HEK293 (cell line): Measurements from ENCODE around the gene IMMP2L.

Experiments used
- CTCF ChIA-PET: fragments of 350-600 bp; formaldehyde crosslinking; extraction: SDS; loops from one replicate; lab custom pipeline; 2021; ENCODE audit warnings: antibody characterized with exemption; lab: Yijun Ruan, JAX
- POLR2A ChIA-PET: fragments of 300-600 bp; formaldehyde crosslinking; extraction: SDS; loops from one replicate; lab custom pipeline; 2020; ENCODE audit warnings: antibody characterized with exemption, inconsistent platforms; lab: Yijun Ruan, JAX
- H3K27ac ChIP-seq: fragments of 200-500 bp; sonication (Bioruptor generic); 2 replicates; pipeline ENCODE4 v1.5.1; 2014; ENCODE audit warnings: low read depth, low read length, control low read depth, inconsistent platforms; ENCODE audit errors: extremely low read depth
- H3K36me3 ChIP-seq, 2 experiments: fragments of 200-500 bp in 1 of 2; sonication (Bioruptor generic) in 1 of 2; 1 replicate in 1 of 2; 2 replicates in 1 of 2; pipeline ENCODE4 v1.5.1; 2014 to 2017; ENCODE audit warnings: inconsistent platforms in 2 of 2, low read length in 2 of 2; ENCODE audit not compliant: control insufficient read depth in 2 of 2, insufficient read depth in 1 of 2
- H3K4me1 ChIP-seq: fragments of 200-500 bp; sonication (Bioruptor generic); 2 replicates; pipeline ENCODE4 v1.5.1; 2014; ENCODE audit warnings: mild to moderate bottlenecking, low read length, inconsistent platforms; ENCODE audit not compliant: control insufficient read depth, insufficient read depth
- H3K4me3 ChIP-seq: 2 replicates; pipeline ENCODE4 v1.5.1; 2011; ENCODE audit warnings: low read depth, mild to moderate bottlenecking, control low read depth, low read length, moderate library complexity
- H3K9me3 ChIP-seq: fragments of 200-500 bp; sonication (Bioruptor generic); 2 replicates; pipeline ENCODE4 v1.5.1; 2014; ENCODE audit warnings: low read depth, low read length, inconsistent platforms; ENCODE audit not compliant: control insufficient read depth, insufficient read depth
- AEBP2 ChIP-seq: fragments of 450-650 bp; formaldehyde crosslinking; IDR thresholded peaks from 2 replicates; pipeline ENCODE4 v1.5.1; 2016; ENCODE audit warnings: missing biosample characterization, missing genetic modification characterization, borderline replicate concordance
- KLF10 ChIP-seq: fragments of 450-650 bp; IDR thresholded peaks from 2 replicates; pipeline ENCODE4 v1.5.1; 2018; ENCODE audit warnings: missing biosample characterization, mild to moderate bottlenecking, missing genetic modification characterization
- KLF8 ChIP-seq: fragments of 450-650 bp; formaldehyde crosslinking; IDR thresholded peaks from 2 replicates; pipeline ENCODE4 v1.5.1; 2016; ENCODE audit warnings: missing biosample characterization, missing genetic modification characterization
- SCRT2 ChIP-seq: fragments of 450-650 bp; formaldehyde crosslinking; IDR thresholded peaks from 2 replicates; pipeline ENCODE4 v1.5.1; 2016; ENCODE audit warnings: missing biosample characterization, missing genetic modification characterization
- ZNF132 ChIP-seq: fragments of 450-650 bp; formaldehyde crosslinking; IDR thresholded peaks from 2 replicates; pipeline ENCODE4 v1.5.1; 2017; ENCODE audit warnings: missing biosample characterization, missing genetic modification characterization, borderline replicate concordance
- ZNF16 ChIP-seq: fragments of 450-650 bp; formaldehyde crosslinking; IDR thresholded peaks from 2 replicates; pipeline ENCODE4 v1.5.1; 2016; ENCODE audit warnings: low read depth, missing biosample characterization, missing genetic modification characterization
- ZNF184 ChIP-seq: fragments of 450-650 bp; IDR thresholded peaks from 2 replicates; pipeline ENCODE4 v1.5.1; 2018; ENCODE audit warnings: missing biosample characterization, mild to moderate bottlenecking, missing genetic modification characterization
- ZNF311 ChIP-seq: fragments of 450-650 bp; formaldehyde crosslinking; IDR thresholded peaks from 2 replicates; pipeline ENCODE4 v1.5.1; 2017; ENCODE audit warnings: missing biosample characterization, missing genetic modification characterization, borderline replicate concordance
- ZNF416 ChIP-seq: fragments of 450-650 bp; formaldehyde crosslinking; IDR thresholded peaks from 2 replicates; pipeline ENCODE4 v1.5.1; 2016; ENCODE audit warnings: missing biosample characterization, missing genetic modification characterization
- ZNF473 ChIP-seq: fragments of 450-650 bp; formaldehyde crosslinking; IDR thresholded peaks from 2 replicates; pipeline ENCODE4 v1.5.1; 2017; ENCODE audit warnings: missing biosample characterization, missing genetic modification characterization
- ZNF48 ChIP-seq: fragments of 450-650 bp; formaldehyde crosslinking; IDR thresholded peaks from 2 replicates; pipeline ENCODE4 v1.5.1; 2016; ENCODE audit warnings: missing biosample characterization, missing genetic modification characterization
- ZNF558 ChIP-seq: fragments of 450-650 bp; formaldehyde crosslinking; IDR thresholded peaks from 2 replicates; pipeline ENCODE4 v1.5.1; 2016; ENCODE audit warnings: missing biosample characterization, missing genetic modification characterization
- ZNF585B ChIP-seq: fragments of 450-650 bp; formaldehyde crosslinking; IDR thresholded peaks from 2 replicates; pipeline ENCODE4 v1.5.1; 2016; ENCODE audit warnings: missing biosample characterization, missing genetic modification characterization
- ZNF621 ChIP-seq: fragments of 450-650 bp; formaldehyde crosslinking; IDR thresholded peaks from 2 replicates; pipeline ENCODE4 v1.5.1; 2017; ENCODE audit warnings: missing biosample characterization, missing genetic modification characterization
- ZNF626 ChIP-seq: fragments of 450-650 bp; sonication (Bioruptor Pico); formaldehyde crosslinking; IDR thresholded peaks from 2 replicates; pipeline ENCODE4 v1.5.1; 2018; ENCODE audit warnings: missing biosample characterization, missing genetic modification characterization, inconsistent platforms
- ZNF658 ChIP-seq: fragments of 450-650 bp; formaldehyde crosslinking; IDR thresholded peaks from 2 replicates; pipeline ENCODE4; 2016; ENCODE audit warnings: missing biosample characterization, missing genetic modification characterization
- ZNF677 ChIP-seq: fragments of 450-650 bp; IDR thresholded peaks from 2 replicates; pipeline ENCODE4 v1.5.0; 2018; ENCODE audit warnings: missing biosample characterization, mild to moderate bottlenecking, missing genetic modification characterization, moderate library complexity
- ZNF704 ChIP-seq: fragments of 450-650 bp; formaldehyde crosslinking; IDR thresholded peaks from 2 replicates; pipeline ENCODE4 v1.5.1; 2016; ENCODE audit warnings: missing biosample characterization, missing genetic modification characterization
- ZNF830 ChIP-seq: fragments of 450-650 bp; IDR thresholded peaks from 2 replicates; pipeline ENCODE4 v1.5.0; 2018; ENCODE audit warnings: missing biosample characterization, missing genetic modification characterization, low read depth, mild to moderate bottlenecking, moderate library complexity
- ZSCAN30 ChIP-seq: fragments of 450-650 bp; IDR thresholded peaks from 2 replicates; pipeline ENCODE4 v1.5.1; 2018; ENCODE audit warnings: missing biosample characterization, mild to moderate bottlenecking, missing genetic modification characterization, moderate library complexity
- TF ChIP-seq, protein P1 (sequence below): fragments of 450-650 bp; formaldehyde crosslinking; IDR thresholded peaks from 2 replicates; pipeline ENCODE4 v1.5.1; 2017; ENCODE audit warnings: missing biosample characterization, missing genetic modification characterization
- TF ChIP-seq, protein P2 (sequence below): fragments of 450-650 bp; formaldehyde crosslinking; IDR thresholded peaks from 2 replicates; pipeline ENCODE4 v1.5.1; 2017; ENCODE audit warnings: missing biosample characterization, mild to moderate bottlenecking, missing genetic modification characterization, moderate library complexity
- TF ChIP-seq, protein P3 (sequence below): fragments of 450-650 bp; formaldehyde crosslinking; IDR thresholded peaks from 2 replicates; pipeline ENCODE4 v1.5.1; 2016; ENCODE audit warnings: missing biosample characterization, missing genetic modification characterization

IMMP2L gene

GRCh38 chr7:110647266-110647665 lies 915.0 kb downstream of the IMMP2L start:
- Histone ChIP-seq H3K9me3 (no peaks in the 10 kb centered on the region), H3K36me3 (no peaks in the 10 kb centered on the region), H3K4me3 (no peak overlapping the region), H3K4me1 (no peaks in the 10 kb centered on the region), H3K27ac (no peak overlapping the region)
- POLR2A ChIA-PET: no interaction called here
- CTCF ChIA-PET: interaction anchor here (0.7 kb wide), 1 partner anchor 77 kb away, joined by 3 read pairs; no protein-coding TSS in a partner anchor
- no peak for TF ChIP-seq KLF10
- TF ChIP-seq ZNF585B: peak; percentile 41; the same call in 1 of the 2 replicates

- Histone ChIP-seq H3K4me3 (no peak overlapping the region), H3K27ac (no peak overlapping the region), H3K4me1 (no peaks in the 10 kb centered on the region), H3K9me3 (no peaks in the 10 kb centered on the region), H3K36me3 (no peaks in the 10 kb centered on the region)
- POLR2A ChIA-PET: no interaction called here
- CTCF ChIA-PET: interaction anchor here (0.7 kb wide), 1 partner anchor 77 kb away, joined by 3 read pairs; no protein-coding TSS in a partner anchor
- TF ChIP-seq ZSCAN30 (tag by site-specific recombination) (no peak), ZNF830 (no peak), ZNF184 (tag by site-specific recombination) (no peak), KLF8 (tag by site-specific recombination) (no peak), ZNF16 (tag by site-specific recombination) (no peak), ZNF704 (tag by site-specific recombination) (no peak), ZNF558 (tag by site-specific recombination) (no peak), ZNF311 (tag by site-specific recombination) (no peak), ZNF626 (no peak), ZNF48 (tag by site-specific recombination) (no peak)
Observed at GRCh38 chr7:110646804-110647203, 915.5 kb downstream of the IMMP2L start.

GRCh38 chr7:110645616-110646015 lies 916.7 kb downstream of the IMMP2L start:
- ChIA-PET POLR2A (no interaction called here), CTCF (no interaction called here)
- no peaks in the 10 kb centered on the region for H3K36me3 ChIP-seq
- no peaks in the 10 kb centered on the region for H3K9me3 ChIP-seq
- no peaks in the 10 kb centered on the region for H3K4me1 ChIP-seq
- no peak overlapping the region for H3K4me3 ChIP-seq
- no peak overlapping the region for H3K27ac ChIP-seq
- TF ChIP-seq ZNF132 (tag by site-specific recombination) (no peak), ZNF184 (tag by site-specific recombination) (no peak), AEBP2 (tag by site-specific recombination) (no peak), SCRT2 (no peak), ZNF621 (tag by site-specific recombination) (no peak), ZNF473 (no peak), ZNF677 (no peak), ZNF416 (tag by site-specific recombination) (no peak), ZNF658 (no peak)
- TF ChIP-seq, protein P1, sequence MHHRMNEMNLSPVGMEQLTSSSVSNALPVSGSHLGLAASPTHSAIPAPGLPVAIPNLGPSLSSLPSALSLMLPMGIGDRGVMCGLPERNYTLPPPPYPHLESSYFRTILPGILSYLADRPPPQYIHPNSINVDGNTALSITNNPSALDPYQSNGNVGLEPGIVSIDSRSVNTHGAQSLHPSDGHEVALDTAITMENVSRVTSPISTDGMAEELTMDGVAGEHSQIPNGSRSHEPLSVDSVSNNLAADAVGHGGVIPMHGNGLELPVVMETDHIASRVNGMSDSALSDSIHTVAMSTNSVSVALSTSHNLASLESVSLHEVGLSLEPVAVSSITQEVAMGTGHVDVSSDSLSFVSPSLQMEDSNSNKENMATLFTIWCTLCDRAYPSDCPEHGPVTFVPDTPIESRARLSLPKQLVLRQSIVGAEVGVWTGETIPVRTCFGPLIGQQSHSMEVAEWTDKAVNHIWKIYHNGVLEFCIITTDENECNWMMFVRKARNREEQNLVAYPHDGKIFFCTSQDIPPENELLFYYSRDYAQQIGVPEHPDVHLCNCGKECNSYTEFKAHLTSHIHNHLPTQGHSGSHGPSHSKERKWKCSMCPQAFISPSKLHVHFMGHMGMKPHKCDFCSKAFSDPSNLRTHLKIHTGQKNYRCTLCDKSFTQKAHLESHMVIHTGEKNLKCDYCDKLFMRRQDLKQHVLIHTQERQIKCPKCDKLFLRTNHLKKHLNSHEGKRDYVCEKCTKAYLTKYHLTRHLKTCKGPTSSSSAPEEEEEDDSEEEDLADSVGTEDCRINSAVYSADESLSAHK (tag by site-specific recombination): no peak
- TF ChIP-seq, protein P2, sequence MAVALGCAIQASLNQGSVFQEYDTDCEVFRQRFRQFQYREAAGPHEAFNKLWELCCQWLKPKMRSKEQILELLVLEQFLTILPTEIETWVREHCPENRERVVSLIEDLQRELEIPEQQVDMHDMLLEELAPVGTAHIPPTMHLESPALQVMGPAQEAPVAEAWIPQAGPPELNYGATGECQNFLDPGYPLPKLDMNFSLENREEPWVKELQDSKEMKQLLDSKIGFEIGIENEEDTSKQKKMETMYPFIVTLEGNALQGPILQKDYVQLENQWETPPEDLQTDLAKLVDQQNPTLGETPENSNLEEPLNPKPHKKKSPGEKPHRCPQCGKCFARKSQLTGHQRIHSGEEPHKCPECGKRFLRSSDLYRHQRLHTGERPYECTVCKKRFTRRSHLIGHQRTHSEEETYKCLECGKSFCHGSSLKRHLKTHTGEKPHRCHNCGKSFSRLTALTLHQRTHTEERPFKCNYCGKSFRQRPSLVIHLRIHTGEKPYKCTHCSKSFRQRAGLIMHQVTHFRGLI: no peak
- TF ChIP-seq, protein P3, sequence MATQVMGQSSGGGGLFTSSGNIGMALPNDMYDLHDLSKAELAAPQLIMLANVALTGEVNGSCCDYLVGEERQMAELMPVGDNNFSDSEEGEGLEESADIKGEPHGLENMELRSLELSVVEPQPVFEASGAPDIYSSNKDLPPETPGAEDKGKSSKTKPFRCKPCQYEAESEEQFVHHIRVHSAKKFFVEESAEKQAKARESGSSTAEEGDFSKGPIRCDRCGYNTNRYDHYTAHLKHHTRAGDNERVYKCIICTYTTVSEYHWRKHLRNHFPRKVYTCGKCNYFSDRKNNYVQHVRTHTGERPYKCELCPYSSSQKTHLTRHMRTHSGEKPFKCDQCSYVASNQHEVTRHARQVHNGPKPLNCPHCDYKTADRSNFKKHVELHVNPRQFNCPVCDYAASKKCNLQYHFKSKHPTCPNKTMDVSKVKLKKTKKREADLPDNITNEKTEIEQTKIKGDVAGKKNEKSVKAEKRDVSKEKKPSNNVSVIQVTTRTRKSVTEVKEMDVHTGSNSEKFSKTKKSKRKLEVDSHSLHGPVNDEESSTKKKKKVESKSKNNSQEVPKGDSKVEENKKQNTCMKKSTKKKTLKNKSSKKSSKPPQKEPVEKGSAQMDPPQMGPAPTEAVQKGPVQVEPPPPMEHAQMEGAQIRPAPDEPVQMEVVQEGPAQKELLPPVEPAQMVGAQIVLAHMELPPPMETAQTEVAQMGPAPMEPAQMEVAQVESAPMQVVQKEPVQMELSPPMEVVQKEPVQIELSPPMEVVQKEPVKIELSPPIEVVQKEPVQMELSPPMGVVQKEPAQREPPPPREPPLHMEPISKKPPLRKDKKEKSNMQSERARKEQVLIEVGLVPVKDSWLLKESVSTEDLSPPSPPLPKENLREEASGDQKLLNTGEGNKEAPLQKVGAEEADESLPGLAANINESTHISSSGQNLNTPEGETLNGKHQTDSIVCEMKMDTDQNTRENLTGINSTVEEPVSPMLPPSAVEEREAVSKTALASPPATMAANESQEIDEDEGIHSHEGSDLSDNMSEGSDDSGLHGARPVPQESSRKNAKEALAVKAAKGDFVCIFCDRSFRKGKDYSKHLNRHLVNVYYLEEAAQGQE (tag by site-specific recombination): no peak
